Mesendoderm (in vitro differentiated cells): ENCODE results near the gene ABO.
"Not testable (repeated sequence)": the region's sequence is repeated elsewhere in the genome, so short reads cannot be mapped to it uniquely, and the experiment has no call there.

ENCODE experiments used
- DNase-seq: peaks from one replicate; pipeline ENCODE4 v3.0.0; 2013
- H2AK5ac ChIP-seq: 2 replicates; pipeline ENCODE4 v1.6.1; 2013; ENCODE audit warnings: low read length, inconsistent platforms
- H2BK120ac ChIP-seq: 2 replicates; pipeline ENCODE4 v1.6.1; 2013; ENCODE audit warnings: low read depth, mild to moderate bottlenecking, low read length, moderate library complexity, mixed read lengths
- H2BK15ac ChIP-seq: replicated peaks from 2 replicates; pipeline ENCODE4 v1.6.1; 2013; ENCODE audit warnings: low read depth, mild to moderate bottlenecking, moderate library complexity
- H2BK5ac ChIP-seq: 2 replicates; pipeline ENCODE4 v1.6.1; 2013; ENCODE audit warnings: low read length, inconsistent platforms
- H3K18ac ChIP-seq: 2 replicates; pipeline ENCODE4 v1.6.1; 2013; ENCODE audit warnings: mild to moderate bottlenecking, low read length, mixed read lengths
- H3K23ac ChIP-seq: one replicate; pipeline ENCODE4 v1.6.1; 2013; ENCODE audit warnings: low read length
- H3K27ac ChIP-seq: 2 replicates; pipeline ENCODE4 v1.5.1; 2013; ENCODE audit warnings: low read depth, mild to moderate bottlenecking, inconsistent platforms, low read length, moderate library complexity
- H3K27me3 ChIP-seq: 2 replicates; pipeline ENCODE4 v1.6.1; 2013; ENCODE audit warnings: low read length, control low read depth, mild to moderate bottlenecking, inconsistent platforms; ENCODE audit not compliant: insufficient read depth, poor library complexity
- H3K36me3 ChIP-seq: 2 replicates; pipeline ENCODE4 v1.6.1; 2013; ENCODE audit warnings: low read length, inconsistent platforms; ENCODE audit not compliant: control insufficient read depth, insufficient read depth
- H3K4ac ChIP-seq: one replicate; pipeline ENCODE4 v1.6.1; 2013; ENCODE audit warnings: low read depth, mild to moderate bottlenecking, low read length, moderate library complexity
- H3K4me1 ChIP-seq: 2 replicates; pipeline ENCODE4 v1.6.1; 2013; ENCODE audit warnings: low read depth, low read length, inconsistent platforms; ENCODE audit not compliant: control insufficient read depth
- H3K4me2 ChIP-seq: 2 replicates; pipeline ENCODE4 v1.6.1; 2013; ENCODE audit warnings: low read length
- H3K4me3 ChIP-seq: 2 replicates; pipeline ENCODE4 v1.5.1; 2013; ENCODE audit warnings: mild to moderate bottlenecking, low read length
- H3K56ac ChIP-seq: one replicate; pipeline ENCODE4 v1.6.1; 2013; ENCODE audit warnings: low read length
- H3K79me1 ChIP-seq: 2 replicates; pipeline ENCODE4 v1.6.1; 2013; ENCODE audit warnings: low read length, inconsistent platforms
- H3K79me2 ChIP-seq: 2 replicates; pipeline ENCODE4 v1.6.1; 2013; ENCODE audit warnings: mild to moderate bottlenecking, low read length; ENCODE audit not compliant: control insufficient read depth, insufficient read depth
- H3K9ac ChIP-seq: 2 replicates; pipeline ENCODE4 v1.6.1; 2013; ENCODE audit warnings: low read length, inconsistent platforms
- H4K5ac ChIP-seq: one replicate; pipeline ENCODE4 v1.6.1; 2013; ENCODE audit warnings: low read length
- H4K8ac ChIP-seq: one replicate; pipeline ENCODE4 v1.6.1; 2013; ENCODE audit warnings: low read depth, mild to moderate bottlenecking, control low read depth, low read length, moderate library complexity
- WGBS: extraction: QIAGEN DNeasy Blood & Tissue Kit; methylation state at CpG from one replicate; pipeline ENCODE4 v1.1.7; 2013; ENCODE audit warnings: low lambda C conversion rate, missing lambda C conversion rate; ENCODE audit not compliant: insufficient coverage; ENCODE audit errors: extremely low coverage; 5-methylcytosine and 5-hydroxymethylcytosine counted together

Gene ABO

DNA sequence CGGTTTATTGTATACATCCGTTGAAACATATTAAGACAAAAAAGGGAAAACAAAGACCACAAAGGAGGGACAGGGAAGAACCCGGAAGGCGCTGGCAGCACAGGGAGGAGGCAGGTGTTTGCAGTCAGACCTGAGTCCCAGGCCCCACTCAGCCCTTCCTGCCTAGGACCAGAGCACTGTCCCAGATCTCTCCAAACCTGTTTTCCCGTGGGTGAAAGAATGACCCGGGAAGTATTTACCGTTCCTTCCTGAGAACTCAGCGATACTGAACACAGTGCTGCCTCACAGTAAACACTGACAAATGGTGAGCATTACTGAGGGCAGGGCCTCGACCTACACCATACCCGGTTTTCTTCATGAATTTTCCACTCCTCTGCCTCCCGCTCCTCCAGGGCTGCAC is 1.2 kb downstream of the ABO start:
- Histone ChIP-seq H3K27me3 (peaks cover 27% of the 10 kb centered on the region), H3K18ac (no peak overlapping the region), H2BK5ac (no peak overlapping the region), H3K56ac (no peak overlapping the region), H3K79me2 (no peaks in the 10 kb centered on the region), H2BK15ac (no peak overlapping the region), H3K23ac (no peak overlapping the region), H3K79me1 (no peaks in the 10 kb centered on the region), H4K5ac (no peak overlapping the region), H3K9ac (no peak overlapping the region), H3K4me1 (no peaks in the 10 kb centered on the region), H3K4me3 (no peak overlapping the region), H3K4ac (no peak overlapping the region), H3K27ac (no peak overlapping the region), H2AK5ac (no peak overlapping the region), H4K8ac (no peak overlapping the region), H3K36me3 (no peaks in the 10 kb centered on the region), H3K4me2 (no peak overlapping the region), H2BK120ac (no peak overlapping the region)
- DNase-seq, result no peak
- no CpG with 5 or more reads among the region's 11 CpGs for WGBS

DNA sequence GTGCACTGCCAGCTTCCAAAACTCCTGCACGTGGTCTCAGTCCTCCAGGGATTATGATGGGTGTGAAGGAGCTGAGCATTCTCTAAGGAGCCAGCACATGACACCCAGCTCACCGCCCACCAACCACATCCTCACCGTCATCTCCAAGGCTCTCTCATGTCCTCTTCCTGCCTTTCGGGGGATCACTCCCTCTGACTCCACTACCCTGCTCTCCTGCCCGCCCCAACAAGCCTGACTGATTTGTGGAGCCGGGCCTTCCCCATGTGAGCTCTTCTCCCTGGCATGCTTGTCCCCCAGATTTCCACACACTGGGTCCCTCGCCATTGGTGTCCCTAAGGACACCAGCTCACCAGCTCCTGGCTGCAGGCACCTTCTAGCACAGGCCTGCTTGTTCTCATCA is 1.9 kb downstream of the ABO start:
- Histone ChIP-seq H3K4me2 (no peak overlapping the region), H4K5ac (no peak overlapping the region), H3K56ac (no peak overlapping the region), H4K8ac (no peak overlapping the region), H3K23ac (no peak overlapping the region), H3K4me1 (no peaks in the 10 kb centered on the region), H2BK5ac (no peak overlapping the region), H3K4me3 (no peak overlapping the region), H3K27me3 (peaks cover 27% of the 10 kb centered on the region), H3K79me1 (no peaks in the 10 kb centered on the region), H3K79me2 (no peaks in the 10 kb centered on the region), H2AK5ac (no peak overlapping the region), H2BK120ac (no peak overlapping the region), H3K27ac (no peak overlapping the region), H3K36me3 (no peaks in the 10 kb centered on the region), H3K4ac (no peak overlapping the region), H3K18ac (no peak overlapping the region), H2BK15ac (no peak overlapping the region), H3K9ac (no peak overlapping the region)
- no CpG with 5 or more reads among the region's 7 CpGs for WGBS
- DNase-seq, result no peak

DNA sequence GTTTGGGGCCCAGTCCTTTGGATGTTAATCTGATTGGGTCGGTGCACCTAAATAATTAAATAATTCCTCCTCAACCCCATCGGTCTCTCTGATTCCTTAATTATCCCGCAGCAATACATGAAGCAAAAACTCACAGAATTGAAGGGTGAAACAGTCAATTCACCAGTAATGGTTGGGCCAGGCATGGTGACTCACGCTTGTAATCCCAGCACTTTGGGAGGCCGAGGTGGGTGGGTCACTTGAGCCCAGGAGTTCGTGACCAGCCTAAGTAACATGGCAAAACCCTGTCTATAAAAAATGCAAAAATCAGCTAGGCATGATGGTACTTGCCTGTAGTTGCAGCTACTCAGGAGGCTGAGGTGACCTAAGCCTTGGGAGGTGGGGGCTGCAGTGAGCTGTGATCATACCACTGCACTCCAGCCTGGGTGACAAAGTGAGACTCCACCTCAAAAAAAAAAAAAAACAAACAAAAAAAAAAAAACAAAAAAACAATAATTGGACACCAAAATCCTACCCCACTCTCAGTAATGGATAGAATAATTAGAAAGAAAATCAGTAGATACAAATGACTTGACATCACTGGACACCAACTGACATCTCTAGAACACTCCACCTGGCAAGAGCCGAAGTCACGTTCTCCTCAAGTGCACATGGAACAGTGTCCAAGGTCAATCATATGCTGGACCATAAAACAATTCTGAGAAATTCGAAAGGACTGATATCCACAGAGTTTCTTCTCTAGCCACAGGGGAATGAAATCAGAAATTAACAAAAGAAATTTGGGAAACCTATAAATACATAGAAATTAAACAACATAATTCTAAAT is 5.3 kb downstream of the ABO start:
- Histone ChIP-seq H3K4me2 (no peak overlapping the region), H3K9ac (no peak overlapping the region), H3K36me3 (no peaks in the 10 kb centered on the region), H3K79me2 (no peaks in the 10 kb centered on the region), H4K8ac (no peak overlapping the region), H2BK5ac (no peak overlapping the region), H3K79me1 (no peaks in the 10 kb centered on the region), H3K18ac (no peak overlapping the region), H3K56ac (no peak overlapping the region), H2BK15ac (no peak overlapping the region), H3K27ac (no peak overlapping the region), H4K5ac (no peak overlapping the region), H2BK120ac (no peak overlapping the region), H3K27me3 (peaks cover 13% of the 10 kb centered on the region), H3K4me3 (no peak overlapping the region), H3K23ac (no peak overlapping the region), H2AK5ac (no peak overlapping the region), H3K4ac (no peak overlapping the region), H3K4me1 (no peaks in the 10 kb centered on the region)
- no CpG with 5 or more reads among the region's 9 CpGs for WGBS
- DNase-seq, result peak; percentile 38

DNA sequence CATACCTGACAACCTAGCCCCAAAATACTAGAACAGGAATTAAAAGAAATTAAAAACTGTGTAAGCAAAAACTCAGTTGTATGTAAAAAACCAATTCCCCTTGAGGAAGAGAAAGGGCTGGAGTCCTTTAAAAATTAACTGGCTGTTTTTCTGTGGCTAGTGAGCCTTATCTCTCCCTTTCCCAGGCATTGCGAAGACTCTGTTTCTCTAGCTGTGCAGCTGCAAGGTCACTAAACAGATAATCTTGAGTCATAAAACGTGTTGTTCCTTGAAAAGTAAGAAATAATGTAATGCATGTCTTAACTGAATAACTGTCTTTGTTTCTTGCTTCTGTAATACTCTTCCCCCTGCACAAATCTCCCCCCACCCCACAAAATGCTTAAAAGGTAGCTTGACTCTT is 5.9 kb downstream of the ABO start:
- WGBS, result no CpG with 5 or more reads among the region's 2 CpGs
- H3K18ac ChIP-seq, H3K56ac ChIP-seq, H4K8ac ChIP-seq, DNase-seq, H3K9ac ChIP-seq, H3K27ac ChIP-seq, H3K4me1 ChIP-seq, H3K79me1 ChIP-seq, H3K23ac ChIP-seq, H3K4me2 ChIP-seq, H4K5ac ChIP-seq, H3K4me3 ChIP-seq, H2BK5ac ChIP-seq, H3K4ac ChIP-seq, H3K27me3 ChIP-seq, H2BK120ac ChIP-seq, H3K36me3 ChIP-seq, H2BK15ac ChIP-seq, H3K79me2 ChIP-seq, H2AK5ac ChIP-seq: not testable (repeated sequence)

- H3K4me3 ChIP-seq, result no peak overlapping the region
- H3K4me2 ChIP-seq, result no peak overlapping the region
- H3K36me3 ChIP-seq, result no peaks in the 10 kb centered on the region
- H3K27ac ChIP-seq, result no peak overlapping the region
- H2BK15ac ChIP-seq, result no peak overlapping the region
- no peak overlapping the region for H4K8ac ChIP-seq
- H3K79me2 ChIP-seq, result no peaks in the 10 kb centered on the region
- H3K4me1 ChIP-seq, result no peaks in the 10 kb centered on the region
- H3K4ac ChIP-seq, result no peak overlapping the region
- H2AK5ac ChIP-seq, result no peak overlapping the region
- no peaks in the 10 kb centered on the region for H3K79me1 ChIP-seq
- H3K27me3 ChIP-seq, result peaks cover 4% of the 10 kb centered on the region
- no peak overlapping the region for H3K18ac ChIP-seq
- no CpG with 5 or more reads among the region's 9 CpGs for WGBS
- H4K5ac ChIP-seq, result no peak overlapping the region
- no peak overlapping the region for H2BK120ac ChIP-seq
- no peak overlapping the region for H2BK5ac ChIP-seq
- H3K23ac ChIP-seq, result no peak overlapping the region
- no peak overlapping the region for H3K9ac ChIP-seq
- H3K56ac ChIP-seq, result no peak overlapping the region
- no peak for DNase-seq
Measured at GRCh38 chr9:133268335-133269056, 6.5 kb downstream of the ABO start.
